Retinal pigment epithelial cell (primary cell): ENCODE measurements around the gene FAM240A.
"Not testable (repeated sequence)": the region's sequence is repeated elsewhere in the genome, so short reads cannot be mapped to it uniquely, and the experiment has no call there.

ENCODE experiments used
- DNase-seq: peaks from one replicate; pipeline ENCODE4 v3.0.0-alpha.2; 2010; ENCODE audit warnings: low read depth
- H3K4me3 ChIP-seq: 2 replicates; pipeline ENCODE4 v1.5.1; 2011; ENCODE audit warnings: mild to moderate bottlenecking, low read length, control low read depth, moderate library complexity
- CTCF ChIP-seq: conservative IDR thresholded peaks from 2 replicates; pipeline ENCODE4 v1.5.1; 2011; ENCODE audit warnings: low read depth, low read length, control low read depth, inconsistent platforms

FAM240A gene

DNA sequence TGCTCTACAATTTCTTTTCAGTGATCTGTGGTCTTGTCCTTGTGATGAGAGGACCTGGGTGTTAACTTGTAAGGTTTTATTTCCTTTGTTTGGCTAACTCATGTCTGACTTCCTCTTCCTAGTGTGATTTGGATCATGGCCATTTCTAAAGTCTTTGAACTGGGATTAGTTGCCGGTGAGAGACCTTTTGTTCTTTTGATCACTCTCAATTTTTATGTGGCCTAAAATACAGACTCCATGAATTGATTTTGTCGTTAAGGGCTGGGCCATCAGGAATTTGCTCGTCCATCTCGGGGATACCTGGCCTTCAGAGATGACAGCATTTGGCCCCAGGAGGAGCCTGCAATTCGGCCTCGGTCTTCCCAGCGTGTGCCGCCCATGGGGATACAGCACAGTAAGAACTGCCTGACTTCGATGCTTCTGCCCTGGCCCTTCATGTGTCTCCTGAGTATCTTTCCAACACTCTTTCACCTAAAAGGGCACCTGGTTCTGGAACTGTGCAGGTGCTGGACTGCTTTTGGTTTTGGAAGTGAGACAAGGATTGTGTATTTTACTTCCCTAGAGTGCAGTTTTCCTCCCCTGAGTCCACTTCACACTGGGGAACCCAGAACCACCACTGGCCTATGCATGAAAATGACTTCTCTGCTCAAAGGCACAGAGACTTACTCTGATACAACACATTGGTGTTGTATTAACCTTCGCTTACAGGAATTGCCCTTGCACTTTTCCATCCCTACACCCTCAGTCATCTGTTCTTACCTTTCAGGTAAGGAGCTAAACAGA, 33.2 kb upstream of the FAM240A start:
- H3K4me3 ChIP-seq, result no peak overlapping the region
- DNase-seq, result no peak
- no peak for TF ChIP-seq CTCF

DNA sequence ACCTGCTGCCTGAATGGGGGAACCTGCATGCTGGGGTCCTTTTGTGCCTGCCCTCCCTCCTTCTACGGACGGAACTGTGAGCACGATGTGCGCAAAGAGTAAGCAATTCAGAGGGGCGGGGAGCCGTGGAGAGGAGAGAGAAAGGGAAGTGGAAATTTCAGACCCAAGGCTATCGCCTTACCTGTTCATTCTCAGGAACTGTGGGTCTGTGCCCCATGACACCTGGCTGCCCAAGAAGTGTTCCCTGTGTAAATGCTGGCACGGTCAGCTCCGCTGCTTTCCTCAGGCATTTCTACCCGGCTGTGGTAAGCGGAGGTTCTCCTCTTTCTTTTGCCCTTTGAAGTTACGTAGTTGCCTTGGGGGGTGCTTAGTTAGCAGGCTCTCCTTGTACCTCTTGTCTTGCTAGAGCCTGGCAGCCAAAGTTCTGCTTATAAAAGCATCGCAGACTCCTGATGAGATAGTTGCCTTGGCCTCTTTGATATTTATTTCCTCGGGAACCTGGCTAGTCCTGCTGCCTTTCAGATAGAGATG, 32.5 kb upstream of the FAM240A start:
- H3K4me3 ChIP-seq, result no peak overlapping the region
- no peak for TF ChIP-seq CTCF

GRCh38 chr3:46580675-46581074, 31.6 kb upstream of the FAM240A start:
- DNase-seq, result no peak
- no peak for TF ChIP-seq CTCF
- no peak overlapping the region for H3K4me3 ChIP-seq

More for the DNA sequence above, 32.5 kb upstream of the FAM240A start:
- no peak for DNase-seq

GRCh38 chr3:46584598-46585467, 27.5 kb upstream of the FAM240A start:
- H3K4me3 ChIP-seq, result no peak overlapping the region
- no peak for DNase-seq
- TF ChIP-seq CTCF, result no peak

DNA sequence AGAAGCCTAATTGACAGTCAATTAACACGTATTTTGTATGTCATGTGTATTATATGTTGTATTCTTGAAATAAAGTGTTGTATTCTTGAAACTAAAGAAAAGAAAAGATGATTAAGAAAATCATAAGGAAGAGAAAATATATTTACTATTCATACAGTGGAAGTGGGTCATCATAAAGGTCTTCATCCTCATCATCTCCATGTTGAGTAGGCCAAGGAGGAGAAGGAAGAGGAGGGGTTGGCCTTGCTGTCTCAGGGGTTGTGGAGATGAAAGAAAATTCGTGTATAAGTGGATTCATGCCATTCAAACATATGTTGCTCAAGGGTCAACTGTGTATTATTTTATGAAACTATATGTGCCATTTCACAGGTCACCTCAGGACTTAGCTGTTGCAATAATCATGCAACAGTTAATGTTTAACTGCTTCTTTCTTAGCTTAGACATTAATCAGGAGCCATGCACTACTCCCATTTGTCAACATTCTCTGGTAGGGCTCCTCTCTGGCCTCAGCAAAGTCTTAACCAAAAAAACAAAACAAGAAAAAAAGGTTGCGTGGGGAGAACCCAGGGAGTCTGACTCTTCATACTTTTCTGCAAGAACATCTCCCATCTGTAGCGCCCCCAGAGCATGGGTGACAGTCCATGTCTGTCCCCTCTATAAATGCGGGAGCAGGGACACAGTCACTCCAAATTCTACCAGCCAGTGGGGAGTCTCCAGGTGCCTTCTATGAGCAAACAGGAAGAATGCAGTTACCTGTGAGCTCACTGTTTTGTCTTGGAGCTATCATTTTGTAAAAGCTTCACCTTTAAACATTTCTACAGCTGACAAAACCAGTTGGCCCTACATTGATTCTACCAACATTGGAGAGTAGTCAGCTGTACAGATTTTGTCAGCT, 26.3 kb upstream of the FAM240A start:
- no peak for TF ChIP-seq CTCF
- no peak overlapping the region for H3K4me3 ChIP-seq
- no peak for DNase-seq

DNA sequence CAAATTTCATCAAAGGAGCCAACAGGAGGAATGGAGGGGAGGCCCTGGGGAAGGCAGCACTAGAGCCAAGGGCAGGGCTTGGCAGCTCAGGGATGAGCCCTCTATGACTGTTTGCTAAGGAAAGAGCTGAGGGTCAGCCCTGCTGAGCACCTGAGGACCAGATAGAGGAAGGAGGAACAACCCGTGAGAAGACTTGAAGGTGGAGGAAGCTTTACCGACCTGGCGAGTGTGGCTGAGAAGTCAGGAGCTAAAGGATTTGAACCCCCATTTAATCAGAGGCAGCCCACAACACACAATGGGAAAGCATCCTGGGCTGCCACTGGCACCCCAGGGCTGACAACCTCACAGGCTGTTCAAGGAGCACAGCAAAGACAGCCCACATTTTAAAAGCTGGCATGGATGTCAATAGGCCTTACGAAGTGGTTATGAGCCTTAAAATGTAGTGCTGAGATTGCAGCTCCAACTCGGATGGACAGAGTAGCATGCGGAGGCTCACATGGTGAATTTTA, 25.5 kb upstream of the FAM240A start:
- TF ChIP-seq CTCF, result no peak
- no peak overlapping the region for H3K4me3 ChIP-seq
- DNase-seq, result no peak

DNA sequence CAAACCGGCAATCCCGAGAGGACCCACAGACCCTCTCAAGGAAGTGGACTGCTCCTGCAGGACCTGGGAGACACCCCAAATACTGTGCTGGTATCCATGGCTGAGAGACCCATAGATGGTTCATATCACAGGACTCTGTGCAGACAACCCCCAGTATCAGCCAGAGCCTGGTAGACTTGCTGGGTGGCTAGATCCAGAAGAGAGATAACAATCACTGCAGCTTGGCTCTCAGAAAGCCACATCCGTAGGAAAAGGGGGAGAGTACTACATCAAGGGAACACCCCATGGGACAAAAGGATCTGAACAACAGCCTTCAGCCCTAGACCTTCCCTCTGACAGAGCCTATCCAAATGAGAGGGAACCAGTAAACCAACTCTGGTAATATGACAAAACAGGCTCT, 25.1 kb upstream of the FAM240A start:
- H3K4me3 ChIP-seq, DNase-seq: not testable (repeated sequence)
